ENCODE measurements around the gene SYNDIG1. TPM values are rescaled to one million over a fixed set of nuclear protein-coding genes. Genes with fewer than 3 reads are reported as not detected.

Gene SYNDIG1
- total RNA-seq, 1 experiment from 2014 or later, result 17.9 TPM

DNA sequence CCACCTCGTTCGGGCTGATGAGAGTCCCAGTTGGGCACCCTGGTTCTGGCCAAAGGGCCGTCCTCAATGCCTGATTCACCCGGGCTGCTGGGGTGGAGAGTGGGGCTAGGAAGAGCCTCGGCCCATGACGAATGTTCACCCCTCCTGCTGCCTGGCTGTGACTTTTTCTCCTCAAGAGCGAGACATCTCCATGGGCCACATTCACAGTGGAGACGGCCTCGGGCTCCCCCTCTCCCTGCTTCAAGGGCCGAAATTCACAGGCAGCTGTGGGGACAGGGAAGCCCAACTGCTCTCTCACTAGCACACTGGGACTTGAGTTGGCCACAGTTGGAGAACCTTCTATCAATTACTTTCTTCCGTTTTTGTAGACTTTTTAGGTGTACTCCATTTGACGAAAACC, 138.0 kb downstream of the SYNDIG1 start:
- BruUV-seq (replicated peaks), result no TSS peak
- DNase-seq (ENCODE audit: low spot score), result no peak
- CTCF ChIA-PET, result no interaction called here

DNA sequence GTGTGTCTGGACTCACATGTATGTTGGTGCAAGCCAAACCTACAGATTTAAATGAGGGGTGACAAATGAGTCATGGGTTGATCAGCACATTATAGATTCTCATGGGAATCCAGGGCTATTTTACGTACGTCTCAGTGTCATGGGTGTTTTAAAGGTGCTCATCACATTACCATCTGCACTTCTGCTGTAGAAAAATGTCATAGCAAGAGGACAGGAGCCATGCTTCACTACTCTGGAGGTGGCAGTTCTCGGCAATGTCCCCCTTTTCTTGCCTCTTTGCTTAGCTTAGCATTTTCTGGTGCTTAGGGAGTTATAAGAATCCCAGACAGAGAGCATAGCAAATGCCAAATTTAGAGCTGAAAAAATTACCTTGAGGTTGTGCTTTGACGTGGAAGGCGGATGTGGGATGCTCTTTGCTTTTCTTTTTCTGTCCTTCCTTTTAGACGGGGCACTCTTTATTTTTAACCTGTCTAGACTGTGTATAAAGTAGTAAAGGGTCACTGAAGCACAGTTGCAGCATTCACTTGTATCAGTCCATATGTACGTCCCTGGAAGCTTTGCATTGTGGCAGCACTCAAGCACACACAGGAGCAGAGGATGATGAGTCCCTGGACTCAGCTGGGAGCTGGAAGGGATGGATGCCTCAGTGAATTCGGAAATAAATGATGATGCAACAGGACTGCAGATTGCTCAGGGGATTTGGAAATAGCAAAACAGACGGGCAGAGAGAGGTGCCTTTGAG, 139.7 kb downstream of the SYNDIG1 start:
- peak; percentile 81 for DNase-seq (ENCODE audit: low spot score)
- ChIA-PET POLR2A (ENCODE audit: low non-redundant PET) (no interaction called here), CTCF (interaction anchor here (0.6 kb wide), 1 partner anchor 9 kb away, joined by 3 read pairs; no protein-coding TSS in a partner anchor)
- intact Hi-C loops (cut with micrococcal nuclease; ENCODE audit: unreplicated experiment), result no loop called here
- Histone ChIP-seq H3K27me3 (replicated peaks; ENCODE audit: insufficient read depth, low read depth, low read length, poor library complexity) (no peaks in the 10 kb centered on the region), H3K36me3 (ENCODE audit: insufficient read depth, low read length, poor library complexity, severe bottlenecking) (no peaks in the 10 kb centered on the region), H3K4me3 (ENCODE audit: low read depth, low read length, poor library complexity, severe bottlenecking) (no peak overlapping the region), H3K4me1 (ENCODE audit: insufficient read depth, low read length, poor library complexity, severe bottlenecking) (peaks cover 60% of the 10 kb centered on the region), H3K27ac (ENCODE audit: low read depth, low read length, poor library complexity, severe bottlenecking) (peak overlapping the region; percentile 91), H3K9me3 (ENCODE audit: low read depth, low read length, poor library complexity, severe bottlenecking) (no peaks in the 10 kb centered on the region)
- BruUV-seq (replicated peaks), result TSS peak; percentile 58
- TF ChIP-seq, protein P1, sequence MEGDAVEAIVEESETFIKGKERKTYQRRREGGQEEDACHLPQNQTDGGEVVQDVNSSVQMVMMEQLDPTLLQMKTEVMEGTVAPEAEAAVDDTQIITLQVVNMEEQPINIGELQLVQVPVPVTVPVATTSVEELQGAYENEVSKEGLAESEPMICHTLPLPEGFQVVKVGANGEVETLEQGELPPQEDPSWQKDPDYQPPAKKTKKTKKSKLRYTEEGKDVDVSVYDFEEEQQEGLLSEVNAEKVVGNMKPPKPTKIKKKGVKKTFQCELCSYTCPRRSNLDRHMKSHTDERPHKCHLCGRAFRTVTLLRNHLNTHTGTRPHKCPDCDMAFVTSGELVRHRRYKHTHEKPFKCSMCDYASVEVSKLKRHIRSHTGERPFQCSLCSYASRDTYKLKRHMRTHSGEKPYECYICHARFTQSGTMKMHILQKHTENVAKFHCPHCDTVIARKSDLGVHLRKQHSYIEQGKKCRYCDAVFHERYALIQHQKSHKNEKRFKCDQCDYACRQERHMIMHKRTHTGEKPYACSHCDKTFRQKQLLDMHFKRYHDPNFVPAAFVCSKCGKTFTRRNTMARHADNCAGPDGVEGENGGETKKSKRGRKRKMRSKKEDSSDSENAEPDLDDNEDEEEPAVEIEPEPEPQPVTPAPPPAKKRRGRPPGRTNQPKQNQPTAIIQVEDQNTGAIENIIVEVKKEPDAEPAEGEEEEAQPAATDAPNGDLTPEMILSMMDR (conservative IDR thresholded peaks at IDR 0.05; ENCODE audit: low read depth, low read length), result no peak
- no peak for TF ChIP-seq EZH2 (IDR thresholded peaks at IDR 0.05; ENCODE audit: borderline replicate concordance, low read depth, low read length, poor library complexity, severe bottlenecking)

More for the DNA sequence above, 138.0 kb downstream of the SYNDIG1 start:
- Histone ChIP-seq H3K27me3 (replicated peaks; ENCODE audit: insufficient read depth, low read depth, low read length, poor library complexity) (no peaks in the 10 kb centered on the region), H3K9me3 (ENCODE audit: low read depth, low read length, poor library complexity, severe bottlenecking) (no peaks in the 10 kb centered on the region), H3K36me3 (ENCODE audit: insufficient read depth, low read length, poor library complexity, severe bottlenecking) (peaks cover 1% of the 10 kb centered on the region), H3K27ac (ENCODE audit: low read depth, low read length, poor library complexity, severe bottlenecking) (peak overlapping the region; percentile 25), H3K4me1 (ENCODE audit: insufficient read depth, low read length, poor library complexity, severe bottlenecking) (peaks cover 59% of the 10 kb centered on the region), H3K4me3 (ENCODE audit: low read depth, low read length, poor library complexity, severe bottlenecking) (no peak overlapping the region)
- intact Hi-C loops (cut with micrococcal nuclease; ENCODE audit: unreplicated experiment), result no loop called here
- POLR2A ChIA-PET (ENCODE audit: low non-redundant PET), result no interaction called here
- TF ChIP-seq EZH2 (IDR thresholded peaks at IDR 0.05; ENCODE audit: borderline replicate concordance, low read depth, low read length, poor library complexity, severe bottlenecking), result no peak
- TF ChIP-seq, protein P1 (conservative IDR thresholded peaks at IDR 0.05; ENCODE audit: low read depth, low read length), result no peak

DNA sequence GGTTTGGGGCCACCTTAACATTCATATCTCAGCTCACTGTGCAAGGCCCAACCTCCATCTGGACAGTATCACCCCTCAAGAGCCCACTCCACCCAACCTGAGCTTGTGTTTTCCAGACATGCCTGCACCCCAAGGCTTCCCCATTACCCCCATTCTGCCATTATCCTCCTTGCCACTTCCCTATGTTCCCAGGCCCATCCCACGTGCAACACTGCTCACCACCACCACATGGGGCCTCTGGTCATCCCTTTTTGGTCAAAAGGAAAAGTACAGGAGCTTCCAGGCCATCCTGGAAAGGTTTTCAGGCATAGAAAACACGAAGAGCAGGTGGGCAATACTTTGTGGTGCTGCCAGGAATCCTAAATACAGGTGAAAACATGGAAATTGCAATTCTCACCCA, 140.3 kb downstream of the SYNDIG1 start:
- Histone ChIP-seq H3K27ac (ENCODE audit: low read depth, low read length, poor library complexity, severe bottlenecking) (peak overlapping the region; percentile 91), H3K36me3 (ENCODE audit: insufficient read depth, low read length, poor library complexity, severe bottlenecking) (no peaks in the 10 kb centered on the region), H3K27me3 (replicated peaks; ENCODE audit: insufficient read depth, low read depth, low read length, poor library complexity) (no peaks in the 10 kb centered on the region), H3K9me3 (ENCODE audit: low read depth, low read length, poor library complexity, severe bottlenecking) (no peaks in the 10 kb centered on the region), H3K4me1 (ENCODE audit: insufficient read depth, low read length, poor library complexity, severe bottlenecking) (peaks cover 59% of the 10 kb centered on the region), H3K4me3 (ENCODE audit: low read depth, low read length, poor library complexity, severe bottlenecking) (no peak overlapping the region)
- intact Hi-C loops (cut with micrococcal nuclease; ENCODE audit: unreplicated experiment), result loop anchor here (5.0 kb wide), 2 partner anchors 43 to 148 kb away; no protein-coding TSS in a partner anchor
- BruUV-seq (replicated peaks), result no TSS peak
- peak; percentile 28 for DNase-seq (ENCODE audit: low spot score)
- TF ChIP-seq, protein P1 (conservative IDR thresholded peaks at IDR 0.05; ENCODE audit: low read depth, low read length), result no peak
- TF ChIP-seq EZH2 (IDR thresholded peaks at IDR 0.05; ENCODE audit: borderline replicate concordance, low read depth, low read length, poor library complexity, severe bottlenecking), result no peak
- ChIA-PET CTCF (no interaction called here), POLR2A (ENCODE audit: low non-redundant PET) (no interaction called here)

All from A673 (cell line).